ENCODE measurements around the gene PTPRN. TPM values are rescaled to one million over a fixed set of nuclear protein-coding genes. Genes with fewer than 3 reads are reported as not detected.

The PTPRN gene
- total and polyA plus RNA-seq, 10 of the 15 experiments (the other 5 are each of a cell fraction or from before 2014, with no cell fraction given), result 0.28 to 0.69 TPM; not detected in 8

DNA sequence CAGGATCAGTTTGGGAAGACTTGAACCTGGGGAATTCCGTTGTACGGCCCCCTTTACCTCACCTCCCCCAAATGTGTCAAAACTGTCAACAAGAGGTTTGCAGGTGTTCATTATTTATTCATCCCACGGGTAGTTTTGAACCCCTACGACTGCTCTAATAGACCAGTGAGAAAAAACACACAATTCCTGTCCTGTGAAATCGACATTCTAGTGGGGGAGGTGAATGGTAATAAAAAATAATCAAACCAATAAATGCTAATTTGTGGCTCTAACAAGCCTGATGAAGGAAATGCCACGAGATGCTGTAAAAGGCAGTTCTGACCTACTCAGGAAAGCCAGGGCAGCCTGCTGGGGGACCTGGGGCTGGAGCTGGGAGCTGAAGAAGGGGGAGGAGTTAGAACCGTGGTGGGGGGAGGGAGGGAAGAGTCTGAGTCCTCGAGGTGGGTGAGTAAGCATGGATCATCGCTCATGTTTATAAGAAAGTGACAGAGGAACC lies 30.5 kb downstream of the PTPRN start:
- Histone ChIP-seq H3K9ac (ENCODE audit: control insufficient read depth, insufficient read depth, low read length) (peak overlapping the region; percentile 72), H3K4me2 (ENCODE audit: control insufficient read depth, insufficient read depth) (peak overlapping the region; percentile 95), H2AFZ (ENCODE audit: control insufficient read depth, low read depth, low read length) (peak overlapping the region; percentile 98), H3K36me3 (ENCODE audit: control insufficient read depth in 2 of 2, insufficient read depth in 2 of 2, low read length in 1 of 2) (no peaks in the 10 kb centered on the region; a peak in 1 of 4 replicates), H3K79me2 (ENCODE audit: control insufficient read depth, insufficient read depth, low read length) (peaks cover 6% of the 10 kb centered on the region), H3K9me3 (replicated peaks; ENCODE audit: control insufficient read depth, insufficient read depth, low read length) (no peaks in the 10 kb centered on the region), H3K27me3 (replicated peaks in 1 of 2; ENCODE audit: control insufficient read depth in 2 of 2, insufficient read depth in 2 of 2, low read length in 1 of 2) (no peaks in the 10 kb centered on the region), H3K4me1 (ENCODE audit: control insufficient read depth, insufficient read depth, low read length) (peaks cover 26% of the 10 kb centered on the region), H4K20me1 (ENCODE audit: control insufficient read depth, insufficient read depth) (no peaks in the 10 kb centered on the region), H3K27ac (ENCODE audit: control insufficient read depth, insufficient read depth) (peak overlapping the region; percentile 90), H3K4me3 (peak overlapping the region; percentile 71)
- WGBS (ENCODE audit: insufficient coverage, insufficient replicate concordance, low lambda C conversion rate, missing lambda C conversion rate), result 0% methylated on average over 9 of the region's 9 CpGs
- BruUV-seq (replicated peaks), result no TSS peak
- in situ Hi-C loops (cut with MboI) (no loop called here), intact Hi-C loops (cut with micrococcal nuclease; ENCODE audit: unreplicated experiment) (loop anchor here (1.0 to 5.0 kb wide), 7 partner anchors 17 to 319 kb away; partner anchors contain the start of genes ANKZF1, ATG9A, CNPPD1 and NHEJ1)
- ATAC-seq (peak; percentile 0; the same call in 2 of the 3 replicates), FAIRE-seq (no peak), DNase-seq (ENCODE audit: low read depth, low spot score) (no peak)
- ChIA-PET CTCF (interaction anchor here (0.5 to 13.5 kb wide), 18 partner anchors 8 to 249 kb away, joined by 3 to 257 read pairs (median 10); partner anchors contain the start of genes ANKZF1, ATG9A, CNPPD1 and DNPEP), RAD21 (ENCODE audit: unreplicated experiment) (interaction anchor here (0.6 to 5.9 kb wide), 15 partner anchors 15 to 385 kb away, joined by 3 to 78 read pairs (median 4); partner anchors contain the start of genes ABCB6, CNPPD1, GLB1L and GMPPA), SMC1A (ENCODE audit: uncharacterized antibody, unreplicated experiment) (interaction anchor here (0.6 to 8.8 kb wide), 12 partner anchors 12 to 145 kb away, joined by 3 to 98 read pairs (median 4); partner anchors contain the start of genes CNPPD1, GLB1L, NHEJ1 and STK16), POLR2A (interaction anchor here (0.5 to 7.0 kb wide), 11 partner anchors 9 to 385 kb away, joined by 3 to 160 read pairs (median 10); partner anchors contain the start of genes ANKZF1, ATG9A, CNPPD1 and DNPEP)
- TF ChIP-seq NBN (IDR thresholded peaks at IDR 0.05) (peak; percentile 95), ZNF687 (IDR thresholded peaks at IDR 0.05) (no peak), HDGF (IDR thresholded peaks at IDR 0.05) (peak; percentile 95), SKIL (IDR thresholded peaks at IDR 0.05; ENCODE audit: low read depth, poor library complexity, severe bottlenecking) (peak; percentile 24), MEF2A (IDR thresholded peaks at IDR 0.05; ENCODE audit: insufficient read depth, low read depth, low read length) (no peak), CBX3 (IDR thresholded peaks at IDR 0.05; ENCODE audit: borderline replicate concordance, low read depth) (no peak), RUNX3 (IDR thresholded peaks at IDR 0.05; ENCODE audit: low read length) (no peak), ZNF592 (IDR thresholded peaks at IDR 0.05) (no peak), RELB (IDR thresholded peaks at IDR 0.05; ENCODE audit: low read depth) (peak; percentile 60), STAT1 (conservative IDR thresholded peaks at IDR 0.05) (no peak), SMAD5 (IDR thresholded peaks at IDR 0.05; ENCODE audit: low read depth) (0 out of 2 replicates have a peak, but pooled peaks have one; percentile 56)

Data from GM12878 (cell line).